ENCODE data around the gene AP5M1. TPM values are rescaled to one million over a fixed set of nuclear protein-coding genes. Genes with fewer than 3 reads are reported as not detected.
"Not testable (repeated sequence)": the region's sequence is repeated elsewhere in the genome, so short reads cannot be mapped to it uniquely, and the experiment has no call there.

AP5M1 gene, protein sequence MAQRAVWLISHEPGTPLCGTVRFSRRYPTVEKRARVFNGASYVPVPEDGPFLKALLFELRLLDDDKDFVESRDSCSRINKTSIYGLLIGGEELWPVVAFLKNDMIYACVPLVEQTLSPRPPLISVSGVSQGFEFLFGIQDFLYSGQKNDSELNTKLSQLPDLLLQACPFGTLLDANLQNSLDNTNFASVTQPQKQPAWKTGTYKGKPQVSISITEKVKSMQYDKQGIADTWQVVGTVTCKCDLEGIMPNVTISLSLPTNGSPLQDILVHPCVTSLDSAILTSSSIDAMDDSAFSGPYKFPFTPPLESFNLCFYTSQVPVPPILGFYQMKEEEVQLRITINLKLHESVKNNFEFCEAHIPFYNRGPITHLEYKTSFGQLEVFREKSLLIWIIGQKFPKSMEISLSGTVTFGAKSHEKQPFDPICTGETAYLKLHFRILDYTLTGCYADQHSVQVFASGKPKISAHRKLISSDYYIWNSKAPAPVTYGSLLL
- total RNA-seq: 10 to 100 TPM; 27.3 to 50.9 TPM

DNA sequence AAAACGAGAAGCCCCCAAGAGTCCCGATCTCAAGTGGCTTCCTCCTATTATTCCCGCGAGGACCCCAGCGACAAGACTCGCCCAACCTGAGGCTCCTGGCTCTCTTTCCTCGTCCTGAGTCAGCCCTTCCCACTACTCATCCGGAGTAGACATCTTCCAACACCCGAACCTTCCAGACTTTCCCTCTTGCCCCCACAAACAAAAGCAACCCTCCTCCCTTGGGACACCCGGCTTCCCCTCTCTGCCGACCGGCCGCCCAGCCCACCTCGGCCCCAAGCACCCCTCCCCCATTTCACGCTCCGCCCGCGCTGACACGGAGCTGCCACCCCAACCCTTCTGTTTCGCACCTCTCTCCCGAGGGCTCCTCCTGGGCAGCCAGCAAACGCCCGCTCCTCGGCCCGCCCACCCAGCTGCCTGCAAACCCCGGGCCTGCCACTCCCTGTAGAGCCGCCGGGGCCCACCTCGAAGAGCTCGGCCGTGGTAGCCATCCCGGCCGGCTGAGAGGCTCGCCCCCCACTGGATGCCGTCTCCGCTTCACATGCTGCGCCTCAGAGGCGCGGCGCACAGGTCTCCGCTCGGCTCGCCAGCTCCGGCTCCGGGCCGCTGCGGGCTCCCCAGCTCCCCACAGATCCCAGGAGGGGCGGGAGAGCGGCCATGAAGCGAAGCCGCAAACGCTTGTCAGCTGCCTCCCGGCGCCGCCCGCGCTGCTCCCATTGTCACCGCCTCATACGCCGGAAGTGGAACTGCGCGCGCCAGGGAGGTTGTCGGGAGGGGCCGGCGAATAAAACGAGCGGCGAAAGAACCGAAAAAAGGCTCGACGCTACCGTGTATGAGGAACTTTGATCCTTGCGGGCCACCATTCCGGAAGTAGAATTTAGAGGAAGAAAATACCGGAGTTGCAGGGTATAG, at the start of gene AP5M1, which contains the start of gene EXOC5:
TSS of gene AP5M1 (plus strand) at position 811 of the 909 bp plus-strand sequence. CDS start 344 bp downstream, outside the sequence.
TSS of gene EXOC5 (minus strand) at position 745 of the 909 bp plus-strand sequence. CDS start at position 488, 257 bp downstream.
- peak within 1 kb of the TSS; percentile 99 for H3K27ac Mint-ChIP-seq
- no peaks in the 10 kb centered on the region for H3K27me3 Mint-ChIP-seq
- peaks cover 39 to 40% of the 10 kb centered on the region in 2 donors for H3K4me1 Mint-ChIP-seq (ENCODE audit: low read depth in 2 of 2)
- no peaks in the 10 kb centered on the region for H3K9me3 Mint-ChIP-seq
- H3K4me3 Mint-ChIP-seq: peak within 1 kb of the TSS; percentile 100
- peak; percentile 94 for DNase-seq (ENCODE audit: low spot score)
- peak; percentile 92 to 95 for ATAC-seq
- H3K36me3 Mint-ChIP-seq: peaks cover 20% of the 10 kb centered on the region

DNA sequence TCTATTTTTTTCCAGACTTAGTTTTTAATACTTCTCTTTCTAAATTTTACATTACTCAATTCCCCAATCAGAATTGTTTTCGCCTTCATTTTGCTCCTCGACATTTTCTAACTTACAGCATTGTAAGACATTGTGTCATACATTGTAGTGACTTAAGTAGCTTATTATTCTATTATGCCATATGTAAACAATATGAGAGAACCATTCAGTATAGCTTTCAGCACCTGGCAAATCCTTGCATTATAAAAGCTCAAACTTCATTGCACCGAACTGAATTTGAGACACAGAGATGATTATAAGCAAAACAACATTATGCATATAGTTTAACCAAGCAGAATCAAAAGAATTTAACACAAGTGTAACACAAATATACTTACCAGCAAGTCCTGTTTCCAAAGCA, 46.8 kb upstream of the AP5M1 start:
- Mint-ChIP-seq H3K4me1 (ENCODE audit: low read depth in 2 of 2) (peaks cover 0 to 7% of the 10 kb centered on the region in 2 donors), H3K4me3 (no peak overlapping the region), H3K27ac (no peak overlapping the region), H3K9me3 (no peaks in the 10 kb centered on the region), H3K36me3 (peaks cover 10% of the 10 kb centered on the region), H3K27me3 (no peaks in the 10 kb centered on the region)
- ATAC-seq (no peak), DNase-seq (ENCODE audit: low spot score) (no peak)

DNA sequence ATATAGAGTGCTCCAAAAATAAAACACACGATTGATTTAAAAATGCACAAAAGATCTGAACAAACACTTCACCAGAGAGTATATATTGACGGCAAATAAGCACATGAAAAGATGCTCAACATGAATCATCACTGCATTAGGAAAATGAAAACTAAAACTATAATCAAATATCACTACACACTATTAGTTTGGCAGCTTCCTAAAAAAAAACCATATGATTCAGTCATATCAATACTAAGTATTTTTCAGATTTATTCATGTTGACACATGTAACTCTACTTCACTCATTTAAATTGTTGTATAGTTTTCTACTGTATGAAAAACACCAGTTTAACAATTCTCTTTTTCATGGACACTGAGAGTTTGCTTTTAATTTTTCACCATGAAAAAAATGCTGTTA, 41.7 kb upstream of the AP5M1 start:
- Mint-ChIP-seq H3K36me3 (peaks cover 19% of the 10 kb centered on the region), H3K27ac (no peak overlapping the region), H3K9me3 (no peaks in the 10 kb centered on the region), H3K4me3 (no peak overlapping the region), H3K27me3 (no peaks in the 10 kb centered on the region), H3K4me1 (ENCODE audit: low read depth in 2 of 2) (peaks cover 0 to 11% of the 10 kb centered on the region in 2 donors)
- no peak for ATAC-seq
- no peak for DNase-seq (ENCODE audit: low spot score)

DNA sequence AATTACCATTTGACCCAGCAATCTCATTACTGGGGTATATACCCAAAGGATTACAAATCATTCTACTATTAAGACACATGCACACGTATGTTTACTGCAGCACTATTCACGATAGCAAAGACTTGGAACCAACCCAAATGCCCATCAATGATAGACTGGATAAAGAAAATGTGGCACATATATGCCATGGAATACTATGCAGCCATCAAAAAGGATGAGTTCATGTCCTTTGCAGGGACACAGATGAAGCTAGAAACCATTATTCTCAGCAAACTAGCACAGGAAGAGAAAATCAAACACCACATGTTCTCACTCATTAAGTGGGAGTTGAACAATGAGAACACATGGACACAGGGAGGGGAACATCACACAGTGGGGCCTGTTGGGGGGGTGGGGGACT, 40.5 kb upstream of the AP5M1 start:
- H3K4me1 Mint-ChIP-seq (ENCODE audit: low read depth in 2 of 2); H3K9me3 Mint-ChIP-seq; H3K4me3 Mint-ChIP-seq; H3K27me3 Mint-ChIP-seq; DNase-seq (ENCODE audit: low spot score); ATAC-seq; H3K27ac Mint-ChIP-seq: not testable (repeated sequence)
- H3K36me3 Mint-ChIP-seq: peaks cover 20% of the 10 kb centered on the region

DNA sequence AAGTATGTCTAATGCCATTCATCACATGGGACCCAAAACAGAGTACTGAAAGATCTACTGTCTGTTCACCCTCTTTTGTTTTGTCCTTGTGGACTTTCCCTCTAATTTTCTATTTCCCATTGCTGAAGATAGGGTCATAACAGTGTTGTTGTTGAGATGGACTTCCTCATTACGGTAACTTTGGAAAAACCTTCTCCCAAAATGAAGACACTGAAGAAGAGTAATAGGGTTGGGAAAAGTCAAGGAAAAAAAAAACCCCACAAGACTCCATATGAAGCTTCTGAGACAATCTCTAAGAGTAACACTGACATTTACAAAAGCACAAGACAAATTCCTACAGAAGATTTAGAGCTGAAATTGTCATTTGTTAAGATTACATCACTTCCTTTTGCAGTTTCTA, 36.8 kb upstream of the AP5M1 start:
- Mint-ChIP-seq H3K27ac (no peak overlapping the region), H3K36me3 (peaks cover 20% of the 10 kb centered on the region), H3K4me1 (ENCODE audit: low read depth in 2 of 2) (peaks cover 0 to 4% of the 10 kb centered on the region in 2 donors), H3K9me3 (no peaks in the 10 kb centered on the region), H3K4me3 (no peak overlapping the region), H3K27me3 (no peaks in the 10 kb centered on the region)
- ATAC-seq (no peak), DNase-seq (ENCODE audit: low spot score) (no peak)

DNA sequence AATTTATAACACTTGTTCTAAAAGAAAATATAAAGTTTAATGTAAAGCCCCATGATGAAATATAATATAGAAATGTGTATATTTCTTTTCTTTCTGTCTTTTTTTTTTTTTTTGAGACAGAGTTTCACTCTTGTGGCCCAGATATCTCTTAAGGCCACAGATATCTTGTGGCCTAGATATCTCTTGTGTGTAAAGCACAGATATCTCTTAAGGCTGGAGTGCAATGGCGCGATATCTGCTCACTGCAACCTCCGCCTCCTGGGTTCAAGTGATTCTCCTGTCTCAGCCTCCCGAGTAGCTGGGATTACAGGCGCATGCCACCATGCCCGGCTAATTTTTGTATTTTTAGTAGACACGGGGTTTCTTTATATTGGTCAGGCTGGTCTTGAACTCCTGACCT, 28.7 kb upstream of the AP5M1 start:
- not testable (repeated sequence) for H3K9me3 Mint-ChIP-seq; H3K4me3 Mint-ChIP-seq; H3K27ac Mint-ChIP-seq; ATAC-seq; DNase-seq (ENCODE audit: low spot score); H3K36me3 Mint-ChIP-seq; H3K4me1 Mint-ChIP-seq (ENCODE audit: low read depth in 2 of 2); H3K27me3 Mint-ChIP-seq

DNA sequence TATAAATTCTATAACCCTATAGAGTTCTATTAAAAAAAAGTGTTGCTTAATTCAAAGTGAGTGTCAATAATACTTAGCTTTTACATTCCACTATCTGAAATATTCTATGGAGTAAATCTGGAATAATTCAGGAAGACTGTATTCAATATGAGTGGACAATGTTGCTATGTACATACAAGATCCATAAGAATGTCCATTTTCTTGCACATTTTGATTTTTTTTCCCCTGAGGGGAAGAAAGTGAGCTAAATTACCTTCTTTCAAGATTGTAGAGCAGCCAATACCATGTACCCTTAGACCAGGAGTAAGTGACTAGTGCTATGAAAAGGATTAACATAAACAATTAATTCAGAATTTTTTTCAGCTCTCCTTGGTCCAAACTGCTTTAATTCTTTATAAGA, 25.5 kb upstream of the AP5M1 start:
- ATAC-seq (no peak), DNase-seq (ENCODE audit: low spot score) (no peak)
- Mint-ChIP-seq H3K36me3 (no peaks in the 10 kb centered on the region), H3K27ac (no peak overlapping the region), H3K9me3 (no peaks in the 10 kb centered on the region), H3K4me1 (ENCODE audit: low read depth in 2 of 2) (no peaks in the 10 kb centered on the region), H3K4me3 (no peak overlapping the region), H3K27me3 (no peaks in the 10 kb centered on the region)

DNA sequence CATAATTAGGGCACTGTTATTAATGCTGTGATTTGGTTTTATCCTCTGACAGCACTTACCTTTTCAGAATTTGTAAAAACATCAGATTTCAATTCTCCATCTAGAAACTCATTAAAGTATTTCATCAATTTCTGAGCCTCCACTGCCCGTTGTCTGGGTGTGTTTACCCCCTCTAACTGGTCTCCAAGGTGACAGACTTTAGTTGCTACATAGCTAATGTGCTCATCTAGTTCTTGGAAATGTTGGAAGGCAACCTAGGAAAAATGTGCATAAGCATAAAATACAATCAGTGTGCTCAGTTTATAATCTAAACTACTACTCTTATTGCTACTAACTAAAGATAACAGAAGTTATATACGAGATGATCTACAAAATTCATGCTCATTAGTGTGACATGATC, 24.7 kb upstream of the AP5M1 start:
- no peaks in the 10 kb centered on the region for H3K4me1 Mint-ChIP-seq (ENCODE audit: low read depth in 2 of 2)
- H3K9me3 Mint-ChIP-seq: no peaks in the 10 kb centered on the region
- no peak overlapping the region for H3K27ac Mint-ChIP-seq
- H3K4me3 Mint-ChIP-seq: no peak overlapping the region
- ATAC-seq (no peak), DNase-seq (ENCODE audit: low spot score) (no peak)
- H3K36me3 Mint-ChIP-seq: no peaks in the 10 kb centered on the region
- no peaks in the 10 kb centered on the region for H3K27me3 Mint-ChIP-seq

DNA sequence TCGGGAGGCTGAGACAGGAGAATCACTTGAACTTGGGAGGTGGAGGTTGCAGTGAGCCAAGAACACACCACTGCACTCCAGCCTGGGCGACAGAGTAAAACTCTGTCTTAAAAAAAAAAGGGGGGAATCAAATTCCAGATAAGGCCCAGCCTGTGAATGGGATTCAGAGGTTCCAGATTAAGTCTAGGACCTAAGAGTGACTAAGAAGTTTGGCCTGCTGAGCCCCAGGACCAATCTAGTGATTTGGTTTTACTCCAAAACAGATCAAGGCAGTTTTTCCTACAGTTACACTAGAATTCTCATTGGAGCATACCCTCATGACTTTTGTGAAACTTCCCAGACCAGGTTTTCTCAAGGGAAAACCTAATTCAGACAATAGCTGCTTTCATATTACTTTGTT, 22.8 kb upstream of the AP5M1 start:
- Mint-ChIP-seq H3K36me3 (no peaks in the 10 kb centered on the region), H3K4me1 (ENCODE audit: low read depth in 2 of 2) (peaks cover 6 to 10% of the 10 kb centered on the region in 2 donors), H3K4me3 (no peak overlapping the region), H3K27me3 (no peaks in the 10 kb centered on the region), H3K9me3 (no peaks in the 10 kb centered on the region), H3K27ac (no peak overlapping the region)
- DNase-seq (ENCODE audit: low spot score): no peak
- ATAC-seq: no peak

DNA sequence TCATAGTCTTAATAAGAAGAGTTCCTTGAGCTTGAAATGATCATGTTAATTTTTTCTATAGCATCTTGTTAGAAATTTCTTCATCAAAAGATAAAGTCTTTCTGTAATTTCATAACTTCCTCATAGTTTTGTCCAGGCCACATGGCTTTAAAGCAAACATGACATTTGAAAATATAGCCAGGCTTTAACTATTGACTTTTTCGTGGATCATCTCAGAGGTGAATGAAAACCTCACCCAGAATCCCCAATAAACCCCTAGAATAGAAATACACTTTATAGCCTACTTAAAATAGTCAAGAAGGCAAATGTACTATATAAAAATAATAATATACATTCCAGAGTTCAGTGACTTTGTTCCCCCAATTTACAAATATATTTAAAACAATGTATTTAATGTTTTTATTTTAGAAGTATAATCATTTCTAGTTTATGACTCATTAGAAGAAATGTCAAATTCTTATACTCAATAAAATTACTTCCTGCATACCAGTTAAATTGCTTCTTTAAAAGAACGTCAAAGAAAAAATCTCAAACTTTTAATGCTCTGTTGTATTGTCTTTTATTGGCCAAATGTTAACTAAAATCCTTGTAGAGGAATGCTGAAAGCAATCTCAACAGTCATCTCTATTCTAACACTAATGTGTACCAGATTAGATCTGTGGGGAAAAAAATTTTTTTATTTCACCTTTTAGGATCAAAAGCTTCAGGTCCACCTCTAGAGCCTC, 21.7 kb upstream of the AP5M1 start:
- H3K36me3 Mint-ChIP-seq: no peaks in the 10 kb centered on the region
- no peaks in the 10 kb centered on the region for H3K27me3 Mint-ChIP-seq
- no peaks in the 10 kb centered on the region for H3K9me3 Mint-ChIP-seq
- no peak for ATAC-seq
- no peak overlapping the region for H3K4me3 Mint-ChIP-seq
- no peak overlapping the region for H3K27ac Mint-ChIP-seq
- H3K4me1 Mint-ChIP-seq (ENCODE audit: low read depth in 2 of 2): peaks cover 10 to 21% of the 10 kb centered on the region in 2 donors
- no peak for DNase-seq (ENCODE audit: low spot score)

DNA sequence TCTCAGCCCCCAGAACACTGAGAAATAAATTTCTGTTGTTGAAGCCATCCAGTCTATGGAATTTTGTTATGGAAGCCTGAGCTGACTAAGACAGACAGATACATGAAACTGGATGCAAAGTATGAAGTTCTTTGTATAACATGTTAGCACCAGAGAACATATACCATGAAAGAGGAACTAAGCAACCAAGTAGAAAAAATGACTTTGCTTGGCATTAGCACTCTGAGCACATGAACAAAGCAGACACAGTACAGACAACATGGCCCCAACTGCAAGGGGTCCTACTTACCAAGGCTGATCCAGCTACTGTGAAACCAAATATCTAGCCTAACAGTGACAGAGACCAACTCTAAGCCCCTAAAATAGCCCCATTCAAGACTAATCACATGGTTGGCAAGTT, 13.9 kb upstream of the AP5M1 start:
- H3K9me3 Mint-ChIP-seq: no peaks in the 10 kb centered on the region
- H3K27me3 Mint-ChIP-seq: no peaks in the 10 kb centered on the region
- ATAC-seq: no peak
- H3K4me3 Mint-ChIP-seq: no peak overlapping the region
- H3K27ac Mint-ChIP-seq: no peak overlapping the region
- no peak for DNase-seq (ENCODE audit: low spot score)
- peaks cover 34 to 50% of the 10 kb centered on the region in 2 donors for H3K4me1 Mint-ChIP-seq (ENCODE audit: low read depth in 2 of 2)
- peaks cover 12% of the 10 kb centered on the region for H3K36me3 Mint-ChIP-seq

DNA sequence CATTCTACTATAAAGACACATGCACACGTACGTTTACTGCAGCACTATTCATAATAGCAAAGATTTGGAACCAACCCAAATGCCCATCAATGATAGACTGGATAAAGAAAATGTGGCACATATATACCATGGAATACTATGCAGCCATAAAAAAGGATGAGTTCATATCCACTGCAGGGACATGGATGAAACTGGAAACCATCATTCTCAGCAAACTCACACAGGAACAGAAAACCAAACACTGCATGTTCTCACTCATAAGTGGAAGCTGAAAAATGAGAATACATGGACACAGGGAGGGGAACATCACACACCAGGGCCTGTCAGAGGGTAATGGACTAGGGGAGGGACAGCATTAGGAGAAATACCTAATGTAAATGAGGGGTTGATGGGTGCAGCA, 10.6 kb upstream of the AP5M1 start:
- not testable (repeated sequence) for H3K4me3 Mint-ChIP-seq; DNase-seq (ENCODE audit: low spot score); H3K9me3 Mint-ChIP-seq; H3K27me3 Mint-ChIP-seq; ATAC-seq; H3K27ac Mint-ChIP-seq
- peaks cover 34 to 36% of the 10 kb centered on the region in 2 donors for H3K4me1 Mint-ChIP-seq (ENCODE audit: low read depth in 2 of 2)
- peaks cover 12% of the 10 kb centered on the region for H3K36me3 Mint-ChIP-seq

DNA sequence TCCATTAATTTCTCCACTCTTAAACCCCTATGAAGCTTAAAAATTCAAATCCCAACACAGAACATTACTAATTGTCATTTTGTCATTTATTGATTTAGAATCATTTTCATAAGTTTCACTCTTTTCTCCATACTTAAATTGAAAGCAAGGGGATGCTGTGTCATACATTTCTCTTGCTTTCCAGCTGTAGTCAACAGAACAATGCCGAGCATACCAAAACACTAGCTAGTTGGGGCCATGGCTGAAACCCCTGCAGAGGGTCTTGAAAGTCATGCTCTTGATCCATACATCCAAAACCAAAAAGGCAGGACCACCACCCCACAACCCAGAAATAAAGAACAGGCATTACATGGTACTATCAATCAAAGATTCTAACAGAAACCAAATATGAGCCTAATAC, 9.1 kb upstream of the AP5M1 start:
- Mint-ChIP-seq H3K4me3 (no peak overlapping the region), H3K9me3 (no peaks in the 10 kb centered on the region), H3K4me1 (ENCODE audit: low read depth in 2 of 2) (peaks cover 32 to 36% of the 10 kb centered on the region in 2 donors), H3K27ac (no peak overlapping the region), H3K36me3 (peaks cover 17% of the 10 kb centered on the region), H3K27me3 (no peaks in the 10 kb centered on the region)
- no peak for ATAC-seq
- DNase-seq (ENCODE audit: low spot score): no peak
